22Rv1 (cell line): Measurements from ENCODE around the gene GPR157.

Experiments used
- ZFX ChIP-seq: fragments of 450-650 bp; IDR thresholded peaks from 2 replicates; pipeline ENCODE4 v1.6.1; 2017; ENCODE audit warnings: antibody characterized with exemption, borderline replicate concordance
- TF ChIP-seq, protein P1 (sequence below): fragments of 450-650 bp; IDR thresholded peaks from 2 replicates; pipeline ENCODE4 v1.5.1; 2017; ENCODE audit warnings: mild to moderate bottlenecking

DNA sequence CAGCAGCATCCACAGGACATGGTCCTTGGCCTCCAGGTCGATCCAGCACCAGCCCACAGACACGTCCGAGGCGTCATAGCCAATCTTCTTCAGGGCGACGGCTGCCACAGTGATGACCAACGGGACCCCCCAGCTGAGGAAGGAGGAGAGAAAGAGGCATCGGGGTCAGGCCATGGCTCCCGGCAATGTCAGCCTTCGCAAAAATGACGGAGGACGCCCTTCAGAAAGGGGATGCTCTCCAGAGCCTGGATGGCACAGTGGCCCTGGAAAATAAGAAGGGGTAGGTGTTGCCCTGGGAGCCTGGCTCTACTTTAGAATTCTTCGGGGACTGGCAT, 17.6 kb downstream of the GPR157 start:
- TF ChIP-seq, protein P1, sequence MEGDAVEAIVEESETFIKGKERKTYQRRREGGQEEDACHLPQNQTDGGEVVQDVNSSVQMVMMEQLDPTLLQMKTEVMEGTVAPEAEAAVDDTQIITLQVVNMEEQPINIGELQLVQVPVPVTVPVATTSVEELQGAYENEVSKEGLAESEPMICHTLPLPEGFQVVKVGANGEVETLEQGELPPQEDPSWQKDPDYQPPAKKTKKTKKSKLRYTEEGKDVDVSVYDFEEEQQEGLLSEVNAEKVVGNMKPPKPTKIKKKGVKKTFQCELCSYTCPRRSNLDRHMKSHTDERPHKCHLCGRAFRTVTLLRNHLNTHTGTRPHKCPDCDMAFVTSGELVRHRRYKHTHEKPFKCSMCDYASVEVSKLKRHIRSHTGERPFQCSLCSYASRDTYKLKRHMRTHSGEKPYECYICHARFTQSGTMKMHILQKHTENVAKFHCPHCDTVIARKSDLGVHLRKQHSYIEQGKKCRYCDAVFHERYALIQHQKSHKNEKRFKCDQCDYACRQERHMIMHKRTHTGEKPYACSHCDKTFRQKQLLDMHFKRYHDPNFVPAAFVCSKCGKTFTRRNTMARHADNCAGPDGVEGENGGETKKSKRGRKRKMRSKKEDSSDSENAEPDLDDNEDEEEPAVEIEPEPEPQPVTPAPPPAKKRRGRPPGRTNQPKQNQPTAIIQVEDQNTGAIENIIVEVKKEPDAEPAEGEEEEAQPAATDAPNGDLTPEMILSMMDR = no peak
- TF ChIP-seq ZFX = no peak
